IPS-18c (cell line): ENCODE data around the gene FSTL5.

Experiments used
- H3K4me3 ChIP-seq: 2 replicates; pipeline ENCODE4 v1.7.0; 2013; ENCODE audit warnings: low read depth, mild to moderate bottlenecking, low read length, moderate library complexity; ENCODE audit not compliant: insufficient read depth
- H3K9me3 ChIP-seq: one replicate; pipeline ENCODE4 v1.6.1; 2013; ENCODE audit warnings: mild to moderate bottlenecking, low read length, moderate library complexity; ENCODE audit not compliant: control insufficient read depth, insufficient read depth

Gene FSTL5

GRCh38 chr4:161519611-161520010, 644.2 kb downstream of the FSTL5 start:
- Histone ChIP-seq H3K9me3 (no peaks in the 10 kb centered on the region), H3K4me3 (no peak overlapping the region)

- no peak overlapping the region for H3K4me3 ChIP-seq
- H3K9me3 ChIP-seq = no peaks in the 10 kb centered on the region
Measured at GRCh38 chr4:161517941-161518340, 645.9 kb downstream of the FSTL5 start.

- H3K9me3 ChIP-seq = no peaks in the 10 kb centered on the region
- no peak overlapping the region for H3K4me3 ChIP-seq
Measured at GRCh38 chr4:161505141-161505540, 658.7 kb downstream of the FSTL5 start.

GRCh38 chr4:161498155-161498554, 665.6 kb downstream of the FSTL5 start:
- no peaks in the 10 kb centered on the region for H3K9me3 ChIP-seq
- H3K4me3 ChIP-seq = no peak overlapping the region

DNA sequence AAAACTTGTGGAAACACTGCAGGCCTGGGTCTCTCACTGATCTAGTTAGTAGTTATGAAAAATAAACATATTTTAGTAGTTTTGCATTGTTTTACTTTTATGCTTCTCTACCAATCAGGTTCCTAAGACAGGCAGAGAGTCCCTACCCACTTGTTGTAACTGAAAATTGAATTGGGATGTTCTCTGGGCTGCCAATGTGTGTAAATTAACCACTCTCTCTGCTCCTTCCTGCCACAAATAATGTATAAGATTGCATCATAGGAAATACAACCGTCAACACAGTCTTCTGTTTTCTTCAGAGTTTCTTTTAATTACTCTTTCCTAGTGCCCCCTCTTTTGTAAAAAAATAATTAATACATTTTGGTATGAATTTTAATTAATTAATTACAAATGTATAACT, 677.3 kb downstream of the FSTL5 start:
- no peak overlapping the region for H3K4me3 ChIP-seq
- peaks cover 2% of the 10 kb centered on the region for H3K9me3 ChIP-seq

GRCh38 chr4:161466316-161466715, 697.5 kb downstream of the FSTL5 start:
- Histone ChIP-seq H3K9me3 (no peaks in the 10 kb centered on the region), H3K4me3 (no peak overlapping the region)

DNA sequence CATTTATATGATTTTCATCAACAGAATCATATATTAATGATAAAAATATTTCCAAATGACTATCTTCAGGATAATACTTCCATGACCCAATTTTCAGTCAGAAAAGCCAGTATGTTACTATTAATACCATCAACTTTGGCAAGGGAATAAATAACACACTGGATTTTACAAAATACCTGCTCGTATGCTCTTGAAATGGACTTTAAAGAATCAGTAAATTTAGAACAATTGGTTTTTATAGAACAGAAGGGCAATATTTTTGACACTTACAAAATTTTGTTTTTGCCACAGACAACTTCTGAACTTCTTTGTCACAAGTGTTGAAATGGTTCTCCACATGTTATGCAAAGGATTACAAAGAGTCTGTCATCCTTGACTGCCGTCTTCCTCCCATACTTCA, 700.4 kb downstream of the FSTL5 start:
- Histone ChIP-seq H3K4me3 (no peak overlapping the region), H3K9me3 (no peaks in the 10 kb centered on the region)

DNA sequence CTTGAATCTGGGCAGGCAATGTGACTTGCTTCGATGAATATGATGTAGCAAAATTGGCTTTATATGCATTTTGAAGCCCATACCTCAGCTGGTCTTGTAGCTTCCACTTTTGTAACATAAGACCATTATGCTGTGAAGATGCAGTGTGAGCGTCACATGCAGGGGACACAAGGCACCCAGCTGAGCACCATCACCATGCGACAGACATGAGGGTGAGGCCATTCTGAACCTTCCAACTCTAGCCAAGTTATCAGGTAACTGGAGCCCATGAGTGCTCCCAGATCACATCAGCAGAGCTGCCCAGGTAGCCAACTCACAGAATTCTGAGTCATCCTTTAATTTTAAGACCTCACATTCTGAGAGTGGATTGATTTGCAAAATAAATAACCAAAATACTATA, 705.9 kb downstream of the FSTL5 start:
- H3K9me3 ChIP-seq = no peaks in the 10 kb centered on the region
- no peak overlapping the region for H3K4me3 ChIP-seq

GRCh38 chr4:161457311-161457710, 706.5 kb downstream of the FSTL5 start:
- Histone ChIP-seq H3K9me3 (no peaks in the 10 kb centered on the region), H3K4me3 (no peak overlapping the region)

GRCh38 chr4:161454860-161455259, 708.9 kb downstream of the FSTL5 start:
- Histone ChIP-seq H3K9me3 (no peaks in the 10 kb centered on the region), H3K4me3 (no peak overlapping the region)

DNA sequence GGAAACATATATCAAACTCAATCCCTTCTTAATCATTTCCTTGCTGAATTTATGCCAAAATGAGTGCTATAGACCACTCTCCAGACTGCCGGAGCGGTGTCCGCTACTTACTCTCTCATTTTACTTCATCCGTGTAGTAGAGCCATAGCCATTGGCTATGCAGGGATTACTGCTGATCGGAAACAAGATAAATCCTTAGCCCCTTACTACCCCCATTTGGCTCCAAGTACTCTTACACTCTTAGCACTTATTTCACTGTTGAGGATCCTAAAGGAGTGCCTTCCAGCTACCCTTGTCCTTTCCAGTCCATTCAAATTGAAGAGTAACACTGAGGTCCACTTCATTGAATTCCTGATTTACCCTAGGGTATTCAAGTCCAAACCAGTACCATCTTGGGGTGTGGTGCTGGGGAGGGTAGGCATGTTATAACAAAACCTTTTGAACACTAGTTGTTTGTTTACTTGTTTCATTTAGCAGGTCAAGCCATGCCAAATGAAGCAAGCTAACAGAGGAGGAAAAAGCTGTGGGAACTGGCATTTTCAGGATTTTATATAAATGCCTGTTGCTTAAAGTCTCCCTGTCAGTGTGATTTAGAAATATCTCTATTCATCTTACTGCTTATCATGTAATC, 715.1 kb downstream of the FSTL5 start:
- Histone ChIP-seq H3K4me3 (no peak overlapping the region), H3K9me3 (no peaks in the 10 kb centered on the region)

DNA sequence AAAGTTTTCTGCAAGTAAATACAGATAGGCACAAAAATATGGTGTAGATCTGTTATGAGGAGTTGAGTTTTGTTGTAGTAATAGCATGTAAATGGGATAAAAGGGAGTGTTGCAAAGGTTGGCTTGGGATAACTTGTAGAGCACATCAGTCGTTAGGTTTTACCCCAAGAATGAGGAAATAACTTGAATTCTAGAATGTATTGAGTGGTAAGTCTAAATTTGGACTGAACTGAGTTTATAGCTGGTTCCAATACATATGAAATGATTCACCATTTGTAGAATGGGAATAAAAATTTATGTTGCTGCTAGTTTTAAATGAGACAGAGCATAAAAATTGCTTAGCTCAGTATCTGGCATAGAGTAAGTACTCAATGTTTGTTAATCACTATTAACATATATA, 719.2 kb downstream of the FSTL5 start:
- H3K4me3 ChIP-seq = no peak overlapping the region
- H3K9me3 ChIP-seq = no peaks in the 10 kb centered on the region

GRCh38 chr4:161442921-161443320, 720.9 kb downstream of the FSTL5 start:
- Histone ChIP-seq H3K4me3 (no peak overlapping the region), H3K9me3 (no peaks in the 10 kb centered on the region)

- Histone ChIP-seq H3K9me3 (no peaks in the 10 kb centered on the region), H3K4me3 (no peak overlapping the region)
Measured at GRCh38 chr4:161438096-161438495, 725.7 kb downstream of the FSTL5 start.

- H3K9me3 ChIP-seq = no peaks in the 10 kb centered on the region
- no peak overlapping the region for H3K4me3 ChIP-seq
Measured at GRCh38 chr4:161428180-161428965, 735.4 kb downstream of the FSTL5 start.

DNA sequence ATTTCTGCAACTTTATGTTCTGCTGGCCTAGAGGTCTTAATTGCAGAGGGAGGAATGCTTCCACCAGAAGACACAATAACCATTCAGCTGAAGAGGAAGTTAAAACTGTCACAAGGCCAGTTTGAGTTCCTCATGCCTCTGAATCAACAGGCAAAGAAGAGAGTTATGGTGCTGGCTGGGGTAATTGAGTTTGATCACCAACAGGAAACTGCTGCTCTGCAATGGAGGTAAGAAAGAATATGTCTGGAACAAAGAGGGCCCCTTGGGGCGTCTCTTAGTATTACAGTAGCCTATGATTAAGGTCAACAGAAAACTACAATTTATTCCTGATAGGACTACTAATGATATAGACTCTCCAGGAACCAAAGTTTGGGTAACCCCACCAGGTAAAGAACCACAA, 744.0 kb downstream of the FSTL5 start:
- Histone ChIP-seq H3K9me3 (no peaks in the 10 kb centered on the region), H3K4me3 (no peak overlapping the region)

- no peak overlapping the region for H3K4me3 ChIP-seq
Measured at GRCh38 chr4:161411901-161412300, 751.9 kb downstream of the FSTL5 start.

DNA sequence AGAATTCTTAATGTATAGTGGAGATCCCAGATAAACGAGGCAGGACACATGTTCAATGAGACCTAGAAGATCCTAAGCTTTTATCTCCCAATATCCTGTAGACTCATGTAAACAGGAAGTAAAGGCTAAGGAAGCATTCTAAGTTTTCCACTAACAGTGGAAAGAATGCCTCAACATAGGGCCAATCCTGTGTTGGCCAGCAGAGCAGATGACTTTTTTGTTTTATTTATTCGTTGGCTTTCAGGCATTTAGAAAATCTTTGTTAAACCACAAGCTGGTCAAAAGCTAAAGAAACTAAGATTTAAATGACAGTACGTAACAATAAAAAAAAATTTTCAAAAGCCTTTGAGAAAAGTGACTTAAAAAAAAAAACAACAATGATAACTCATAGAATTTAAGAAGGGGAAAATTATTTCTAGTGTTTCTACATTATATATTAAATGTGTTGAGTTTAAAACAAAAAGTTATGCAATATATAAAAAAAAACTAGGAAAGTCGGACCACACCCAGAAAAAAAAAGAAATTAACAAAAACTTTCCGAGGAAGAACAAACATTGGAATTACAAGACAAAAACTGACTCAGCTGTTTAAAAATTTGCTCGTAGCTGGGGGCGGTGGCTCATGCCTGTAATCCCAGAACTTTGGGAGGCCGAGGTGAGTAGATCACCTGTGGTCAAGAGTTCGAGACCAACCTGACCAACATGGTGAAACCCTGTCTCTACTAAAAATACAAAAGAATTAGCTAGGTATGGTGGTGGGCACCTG, 759.3 kb downstream of the FSTL5 start:
- no peaks in the 10 kb centered on the region for H3K9me3 ChIP-seq

More at GRCh38 chr4:161411901-161412300, 751.9 kb downstream of the FSTL5 start:
- H3K9me3 ChIP-seq = no peaks in the 10 kb centered on the region

More for the DNA sequence above, 759.3 kb downstream of the FSTL5 start:
- H3K4me3 ChIP-seq = no peak overlapping the region
